GM23338 (cell line): ENCODE measurements around the gene EARS2. TPM values are rescaled to one million over a fixed set of nuclear protein-coding genes. Genes with fewer than 3 reads are reported as not detected.

Source experiments
- ATAC-seq: fragments of 200-7000 bp; cut with Tn5 transposase; 3 replicates; pipeline ENCODE4 v1.9.1; 2020
- DNase-seq: peaks from one replicate; pipeline ENCODE4 v3.0.0-alpha.2; 2015; ENCODE audit warnings: low spot score
- H2AFZ ChIP-seq: fragments of 200-600 bp; sonication (generic); 2 replicates; pipeline ENCODE4 v1.8.0; 2016; ENCODE audit warnings: antibody characterized with exemption, mild to moderate bottlenecking, moderate library complexity
- H3F3A ChIP-seq: fragments of 200-600 bp; sonication (generic); replicated peaks from 2 replicates; pipeline ENCODE4 v1.8.0; 2017; ENCODE audit warnings: antibody characterized with exemption, mixed run types, low read depth
- H3K27ac ChIP-seq: fragments of 200-600 bp; sonication (generic); 2 replicates; pipeline ENCODE4 v1.6.1; 2016; ENCODE audit warnings: low read depth
- H3K27me3 ChIP-seq: fragments of 200-600 bp; sonication (generic); 2 replicates; pipeline ENCODE4 v1.8.0; 2016; ENCODE audit warnings: mild to moderate bottlenecking, mixed run types, moderate library complexity; ENCODE audit not compliant: insufficient read depth
- H3K36me3 ChIP-seq: fragments of 200-600 bp; sonication (generic); 2 replicates; pipeline ENCODE4 v1.8.0; 2016; ENCODE audit warnings: mild to moderate bottlenecking; ENCODE audit not compliant: insufficient read depth
- H3K4me1 ChIP-seq: fragments of 200-600 bp; sonication (generic); 2 replicates; pipeline ENCODE4 v1.8.0; 2016; ENCODE audit warnings: mild to moderate bottlenecking, moderate library complexity; ENCODE audit not compliant: insufficient read depth
- H3K4me2 ChIP-seq: fragments of 200-600 bp; sonication (generic); 2 replicates; pipeline ENCODE4 v1.7.1; 2017; ENCODE audit warnings: mixed run types
- H3K4me3 ChIP-seq: fragments of 200-600 bp; sonication (generic); 2 replicates; pipeline ENCODE4 v1.6.1; 2016; ENCODE audit warnings: mixed run types
- H3K79me2 ChIP-seq: fragments of 200-600 bp; sonication (generic); replicated peaks from 2 replicates; pipeline ENCODE4 v1.8.0; 2017; ENCODE audit warnings: mild to moderate bottlenecking; ENCODE audit not compliant: insufficient read depth
- H3K9me2 ChIP-seq: fragments of 200-600 bp; sonication (generic); 2 replicates; pipeline ENCODE4 v1.8.0; 2017; ENCODE audit not compliant: insufficient read depth
- H4K20me1 ChIP-seq: fragments of 200-600 bp; sonication (generic); replicated peaks from 2 replicates; pipeline ENCODE4 v1.8.0; 2017; ENCODE audit warnings: mild to moderate bottlenecking; ENCODE audit not compliant: insufficient read depth
- H3K27ac Mint-ChIP-seq: 2 replicates; pipeline ENCODE4 v1.8.0; 2020; ENCODE audit warnings: inconsistent platforms, mild to moderate bottlenecking, moderate library complexity, mixed read lengths
- H3K27me3 Mint-ChIP-seq: 3 replicates; pipeline ENCODE4 v1.8.0; 2022; ENCODE audit warnings: low read depth, mild to moderate bottlenecking, moderate library complexity, mixed read lengths, inconsistent platforms; ENCODE audit not compliant: insufficient read depth, poor library complexity
- H3K36me3 Mint-ChIP-seq: 3 replicates; pipeline ENCODE4 v1.8.0; 2021; ENCODE audit warnings: low read depth, mild to moderate bottlenecking, inconsistent platforms, moderate library complexity, mixed read lengths
- H3K4me1 Mint-ChIP-seq: 3 replicates; pipeline ENCODE4 v1.8.0; 2020; ENCODE audit warnings: mild to moderate bottlenecking, inconsistent platforms, mixed read lengths
- H3K4me3 Mint-ChIP-seq: 3 replicates; pipeline ENCODE4 v1.8.0; 2021; ENCODE audit warnings: moderate library complexity, mild to moderate bottlenecking, inconsistent platforms, mixed read lengths
- H3K9me3 Mint-ChIP-seq: 3 replicates; pipeline ENCODE4 v1.8.0; 2020; ENCODE audit warnings: moderate library complexity, mild to moderate bottlenecking, inconsistent platforms, mixed read lengths
- CREB1 ChIP-seq: fragments of 250-450 bp; sonication (Bioruptor Pico); IDR thresholded peaks from 2 replicates; pipeline ENCODE4 v1.5.0; 2020; ENCODE audit warnings: low read depth, mild to moderate bottlenecking, moderate library complexity
- ETS1 ChIP-seq: IDR thresholded peaks from 2 replicates; pipeline ENCODE4 v1.6.1; 2016; ENCODE audit warnings: antibody characterized with exemption
- EZH2phosphoT487 ChIP-seq: fragments of 200-600 bp; sonication (generic); IDR thresholded peaks from one replicate; pipeline ENCODE4 v1.8.1; 2018; ENCODE audit warnings: antibody characterized with exemption; ENCODE audit not compliant: unreplicated experiment
- JUNB ChIP-seq: IDR thresholded peaks from one replicate; pipeline ENCODE4 v1.6.1; 2016; ENCODE audit warnings: antibody characterized with exemption; ENCODE audit not compliant: unreplicated experiment
- NANOG ChIP-seq: IDR thresholded peaks from 2 replicates; pipeline ENCODE4 v1.6.1; 2016; ENCODE audit warnings: antibody characterized with exemption, borderline replicate concordance
- POLR2AphosphoS5 ChIP-seq: IDR thresholded peaks from 2 replicates; pipeline ENCODE4 v1.6.1; 2016; ENCODE audit warnings: antibody characterized with exemption, low read depth
- STAT1 ChIP-seq: IDR thresholded peaks from one replicate; pipeline ENCODE4 v1.6.1; 2016; ENCODE audit warnings: antibody characterized with exemption; ENCODE audit not compliant: unreplicated experiment
- ZNF331 ChIP-seq: fragments of 250-450 bp; sonication (Bioruptor Pico); IDR thresholded peaks from 2 replicates; pipeline ENCODE4 v1.5.0; 2020; ENCODE audit warnings: low read depth, mild to moderate bottlenecking, moderate library complexity
- ZNF462 ChIP-seq: fragments of 250-450 bp; sonication (Bioruptor Pico); IDR thresholded peaks from 2 replicates; pipeline ENCODE4 v1.5.0; 2020; ENCODE audit warnings: mild to moderate bottlenecking, moderate library complexity
- polyA plus RNA-seq: library from polyadenylated mRNA; unstranded; fragments of >200 nt; fragmentation: Nextera tagmentation; extraction: Ambion mirVana; gene quantifications from 2 replicates; pipeline ENCODE4 v1.2.1, GENCODE V29; 2016
- total RNA-seq: library from RNA; depleted of rRNA; stranded (reverse); fragments of >200 nt; shearing (Covaris generic); gene quantifications from 2 replicates; pipeline ENCODE4 v1.2.3, GENCODE V29; 2014

EARS2 gene
- total and polyA plus RNA-seq, 2 experiments from 2014 or later: 22.6 to 89.1 TPM

- H3K9me3 Mint-ChIP-seq: no peaks in the 10 kb centered on the region
- H3F3A ChIP-seq: 0 out of 2 replicates have a peak, but pooled peaks cover 7% of the 10 kb centered on the region
- no peak overlapping the region for H2AFZ ChIP-seq
- no peak overlapping the region for H3K27ac Mint-ChIP-seq
- no peaks in the 10 kb centered on the region for H3K4me1 ChIP-seq
- TF ChIP-seq NANOG (no peak), JUNB (no peak), EZH2phosphoT487 (no peak), CREB1 (CRISPR knock-in tag) (no peak), ZNF331 (CRISPR knock-in tag) (no peak), ETS1 (no peak)
- no peaks in the 10 kb centered on the region for H3K27me3 ChIP-seq
- no peak overlapping the region for H3K4me2 ChIP-seq
- H3K27me3 Mint-ChIP-seq: peaks cover 7% of the 10 kb centered on the region
- H3K4me1 Mint-ChIP-seq: no peaks in the 10 kb centered on the region
- no peak overlapping the region for H3K4me3 Mint-ChIP-seq
- H3K36me3 ChIP-seq: peaks cover 17% of the 10 kb centered on the region; the same call in 1 of the 2 replicates
- H3K36me3 Mint-ChIP-seq: peaks cover 39% of the 10 kb centered on the region
- no peak overlapping the region for H3K4me3 ChIP-seq
- H3K27ac ChIP-seq: no peak overlapping the region
- no peaks in the 10 kb centered on the region; the same call in 1 of the 2 replicates for H3K79me2 ChIP-seq
- no peak for DNase-seq
- H3K9me2 ChIP-seq: no peaks in the 10 kb centered on the region
- peaks cover 11% of the 10 kb centered on the region; the same call in 1 of the 2 replicates for H4K20me1 ChIP-seq
- ATAC-seq: no peak
Measured at GRCh38 chr16:23579371-23579770, 22.2 kb upstream of the EARS2 start.

- Mint-ChIP-seq H3K9me3 (no peaks in the 10 kb centered on the region), H3K4me1 (no peaks in the 10 kb centered on the region), H3K27me3 (peaks cover 7% of the 10 kb centered on the region), H3K4me3 (no peak overlapping the region), H3K36me3 (peaks cover 44% of the 10 kb centered on the region), H3K27ac (no peak overlapping the region)
- Histone ChIP-seq H2AFZ (no peak overlapping the region), H3K4me2 (no peak overlapping the region), H3K27ac (no peak overlapping the region), H3K79me2 (no peaks in the 10 kb centered on the region), H3F3A (0 out of 2 replicates have a peak, but pooled peaks cover 7% of the 10 kb centered on the region), H3K36me3 (peaks cover 16% of the 10 kb centered on the region; the same call in 1 of the 2 replicates), H3K4me1 (no peaks in the 10 kb centered on the region), H3K9me2 (no peaks in the 10 kb centered on the region), H3K27me3 (no peaks in the 10 kb centered on the region), H3K4me3 (no peak overlapping the region), H4K20me1 (peaks cover 10% of the 10 kb centered on the region; the same call in 1 of the 2 replicates)
- DNase-seq: no peak
- ATAC-seq: no peak
- TF ChIP-seq ETS1: no peak
- no peak for TF ChIP-seq STAT1
- TF ChIP-seq ZNF331 (CRISPR knock-in tag): no peak
- no peak for TF ChIP-seq NANOG
- TF ChIP-seq POLR2AphosphoS5: no peak
- TF ChIP-seq EZH2phosphoT487: no peak
- no peak for TF ChIP-seq ZNF462 (CRISPR knock-in tag)
Measured at GRCh38 chr16:23578101-23578830, 21.1 kb upstream of the EARS2 start.
